Measurements from ENCODE around the gene KIAA1671. TPM values are rescaled to one million over a fixed set of nuclear protein-coding genes. Genes with fewer than 3 reads are reported as not detected.

Gene KIAA1671
- polyA plus RNA-seq, 1 donor from 2014 or later: 3.0 TPM

DNA sequence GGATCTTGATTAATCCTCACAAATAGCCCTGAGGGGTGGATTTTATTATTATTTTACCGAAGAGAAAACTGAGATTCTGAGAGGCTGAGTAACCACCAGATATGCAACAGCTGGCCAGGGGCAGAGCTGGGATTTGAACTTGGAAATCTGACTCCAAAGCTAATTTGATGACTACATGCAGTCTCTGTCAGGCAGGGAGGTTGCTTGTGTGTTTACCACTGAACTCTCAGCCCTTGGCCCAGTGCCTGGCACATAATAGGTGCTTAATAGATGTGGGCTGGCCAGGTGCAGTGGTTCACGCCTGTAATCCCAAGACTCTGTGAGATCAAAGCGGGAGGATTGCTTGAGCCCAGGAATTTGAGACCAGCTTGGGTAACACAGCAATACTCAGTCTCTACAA lies 125.4 kb downstream of the KIAA1671 start:
- Histone ChIP-seq H3K4me3 (ENCODE audit: low read length) (no peak overlapping the region), H3K9ac (ENCODE audit: low read length) (no peak overlapping the region), H3K79me2 (replicated peaks; ENCODE audit: insufficient read depth, low read length) (no peaks in the 10 kb centered on the region), H3K4me2 (ENCODE audit: low read length) (no peak overlapping the region), H3K27me3 (ENCODE audit: insufficient read depth, low read depth, low read length) (no peaks in the 10 kb centered on the region), H4K20me1 (ENCODE audit: insufficient read depth) (no peaks in the 10 kb centered on the region), H3K27ac (ENCODE audit: low read length) (no peak overlapping the region), H2AFZ (ENCODE audit: low read depth, low read length) (no peak overlapping the region), H3K36me3 (ENCODE audit: insufficient read depth, low read length) (no peaks in the 10 kb centered on the region), H3K9me2 (ENCODE audit: insufficient read depth, low read length) (no peaks in the 10 kb centered on the region), H3F3A (ENCODE audit: insufficient read depth, low read length, poor library complexity, severe bottlenecking) (no peaks in the 10 kb centered on the region), H3K9me3 (ENCODE audit: low read length) (no peaks in the 10 kb centered on the region)
- TF ChIP-seq TAF1 (IDR thresholded peaks at IDR 0.05; ENCODE audit: low read depth): no peak

DNA sequence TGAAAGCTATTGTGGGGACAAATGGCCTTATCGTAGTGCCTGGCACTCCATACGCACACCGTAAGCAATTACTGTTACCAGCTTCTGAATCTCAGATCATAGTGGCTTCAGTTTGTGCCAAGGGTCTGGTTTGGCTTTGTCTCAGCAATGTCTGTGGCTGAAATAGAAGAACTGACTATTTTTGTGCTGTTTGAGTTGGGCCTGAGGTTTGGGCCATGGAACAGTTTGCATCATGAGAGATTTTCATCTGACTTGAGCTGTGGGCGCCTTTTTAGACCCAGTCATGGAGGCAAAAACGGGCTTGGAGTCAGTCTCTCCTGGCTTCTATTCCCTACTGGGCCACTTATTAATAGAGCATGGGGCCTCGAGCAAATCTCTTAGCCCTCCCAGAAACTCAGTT lies 126.1 kb downstream of the KIAA1671 start:
- no peak overlapping the region for H2AFZ ChIP-seq (ENCODE audit: low read depth, low read length)
- H3K27me3 ChIP-seq (ENCODE audit: insufficient read depth, low read depth, low read length): no peaks in the 10 kb centered on the region
- H3F3A ChIP-seq (ENCODE audit: insufficient read depth, low read length, poor library complexity, severe bottlenecking): no peaks in the 10 kb centered on the region
- no peak overlapping the region for H3K4me3 ChIP-seq (ENCODE audit: low read length)
- H4K20me1 ChIP-seq (ENCODE audit: insufficient read depth): no peaks in the 10 kb centered on the region
- H3K27ac ChIP-seq (ENCODE audit: low read length): no peak overlapping the region
- H3K9ac ChIP-seq (ENCODE audit: low read length): no peak overlapping the region
- no peak for TF ChIP-seq POLR2AphosphoS5 (IDR thresholded peaks at IDR 0.05)
- TF ChIP-seq EZH2 (IDR thresholded peaks at IDR 0.05; ENCODE audit: borderline replicate concordance, insufficient read depth, low read length, poor library complexity, severe bottlenecking): no peak
- no peak for TF ChIP-seq MXI1 (conservative IDR thresholded peaks at IDR 0.05; ENCODE audit: poor library complexity, severe bottlenecking)
- no peak for TF ChIP-seq EP300 (conservative IDR thresholded peaks at IDR 0.05; ENCODE audit: poor library complexity, severe bottlenecking)
- TF ChIP-seq SMC3 (conservative IDR thresholded peaks at IDR 0.05; ENCODE audit: poor library complexity): no peak
- TF ChIP-seq, protein P1, sequence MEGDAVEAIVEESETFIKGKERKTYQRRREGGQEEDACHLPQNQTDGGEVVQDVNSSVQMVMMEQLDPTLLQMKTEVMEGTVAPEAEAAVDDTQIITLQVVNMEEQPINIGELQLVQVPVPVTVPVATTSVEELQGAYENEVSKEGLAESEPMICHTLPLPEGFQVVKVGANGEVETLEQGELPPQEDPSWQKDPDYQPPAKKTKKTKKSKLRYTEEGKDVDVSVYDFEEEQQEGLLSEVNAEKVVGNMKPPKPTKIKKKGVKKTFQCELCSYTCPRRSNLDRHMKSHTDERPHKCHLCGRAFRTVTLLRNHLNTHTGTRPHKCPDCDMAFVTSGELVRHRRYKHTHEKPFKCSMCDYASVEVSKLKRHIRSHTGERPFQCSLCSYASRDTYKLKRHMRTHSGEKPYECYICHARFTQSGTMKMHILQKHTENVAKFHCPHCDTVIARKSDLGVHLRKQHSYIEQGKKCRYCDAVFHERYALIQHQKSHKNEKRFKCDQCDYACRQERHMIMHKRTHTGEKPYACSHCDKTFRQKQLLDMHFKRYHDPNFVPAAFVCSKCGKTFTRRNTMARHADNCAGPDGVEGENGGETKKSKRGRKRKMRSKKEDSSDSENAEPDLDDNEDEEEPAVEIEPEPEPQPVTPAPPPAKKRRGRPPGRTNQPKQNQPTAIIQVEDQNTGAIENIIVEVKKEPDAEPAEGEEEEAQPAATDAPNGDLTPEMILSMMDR (IDR thresholded peaks at IDR 0.05; ENCODE audit: poor library complexity, severe bottlenecking): no peak
- TF ChIP-seq RAD21 (conservative IDR thresholded peaks at IDR 0.05): no peak
- TF ChIP-seq TAF1 (IDR thresholded peaks at IDR 0.05; ENCODE audit: low read depth): no peak
- TF ChIP-seq, protein P2, sequence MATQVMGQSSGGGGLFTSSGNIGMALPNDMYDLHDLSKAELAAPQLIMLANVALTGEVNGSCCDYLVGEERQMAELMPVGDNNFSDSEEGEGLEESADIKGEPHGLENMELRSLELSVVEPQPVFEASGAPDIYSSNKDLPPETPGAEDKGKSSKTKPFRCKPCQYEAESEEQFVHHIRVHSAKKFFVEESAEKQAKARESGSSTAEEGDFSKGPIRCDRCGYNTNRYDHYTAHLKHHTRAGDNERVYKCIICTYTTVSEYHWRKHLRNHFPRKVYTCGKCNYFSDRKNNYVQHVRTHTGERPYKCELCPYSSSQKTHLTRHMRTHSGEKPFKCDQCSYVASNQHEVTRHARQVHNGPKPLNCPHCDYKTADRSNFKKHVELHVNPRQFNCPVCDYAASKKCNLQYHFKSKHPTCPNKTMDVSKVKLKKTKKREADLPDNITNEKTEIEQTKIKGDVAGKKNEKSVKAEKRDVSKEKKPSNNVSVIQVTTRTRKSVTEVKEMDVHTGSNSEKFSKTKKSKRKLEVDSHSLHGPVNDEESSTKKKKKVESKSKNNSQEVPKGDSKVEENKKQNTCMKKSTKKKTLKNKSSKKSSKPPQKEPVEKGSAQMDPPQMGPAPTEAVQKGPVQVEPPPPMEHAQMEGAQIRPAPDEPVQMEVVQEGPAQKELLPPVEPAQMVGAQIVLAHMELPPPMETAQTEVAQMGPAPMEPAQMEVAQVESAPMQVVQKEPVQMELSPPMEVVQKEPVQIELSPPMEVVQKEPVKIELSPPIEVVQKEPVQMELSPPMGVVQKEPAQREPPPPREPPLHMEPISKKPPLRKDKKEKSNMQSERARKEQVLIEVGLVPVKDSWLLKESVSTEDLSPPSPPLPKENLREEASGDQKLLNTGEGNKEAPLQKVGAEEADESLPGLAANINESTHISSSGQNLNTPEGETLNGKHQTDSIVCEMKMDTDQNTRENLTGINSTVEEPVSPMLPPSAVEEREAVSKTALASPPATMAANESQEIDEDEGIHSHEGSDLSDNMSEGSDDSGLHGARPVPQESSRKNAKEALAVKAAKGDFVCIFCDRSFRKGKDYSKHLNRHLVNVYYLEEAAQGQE (IDR thresholded peaks at IDR 0.05; ENCODE audit: borderline replicate concordance): no peak
- no peaks in the 10 kb centered on the region for H3K79me2 ChIP-seq (replicated peaks; ENCODE audit: insufficient read depth, low read length)
- H3K9me3 ChIP-seq (ENCODE audit: low read length): no peaks in the 10 kb centered on the region
- no peak overlapping the region for H3K4me2 ChIP-seq (ENCODE audit: low read length)
- no peaks in the 10 kb centered on the region for H3K36me3 ChIP-seq (ENCODE audit: insufficient read depth, low read length)
- no peaks in the 10 kb centered on the region for H3K9me2 ChIP-seq (ENCODE audit: insufficient read depth, low read length)

DNA sequence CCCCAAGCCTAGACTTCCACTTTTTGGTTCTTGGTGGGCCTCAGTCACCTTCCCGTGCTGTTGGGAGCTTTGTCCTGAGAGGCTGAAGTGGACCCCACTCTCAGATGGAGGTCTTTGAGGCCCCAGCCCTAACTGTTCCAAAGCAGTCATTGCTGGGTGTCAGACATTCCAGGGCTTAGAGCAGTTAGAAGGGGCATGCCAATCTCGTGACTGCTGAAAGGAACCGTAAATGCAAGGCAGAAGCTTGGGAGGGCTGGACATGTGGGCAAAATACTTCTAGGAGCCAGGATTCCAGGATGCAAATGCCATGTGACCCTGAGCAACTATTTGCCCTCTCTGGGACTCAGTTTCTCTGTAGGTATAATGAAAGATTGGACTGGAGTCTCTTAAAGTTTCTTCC lies 128.3 kb downstream of the KIAA1671 start:
- Histone ChIP-seq H3K9ac (ENCODE audit: low read length) (no peak overlapping the region), H3K9me3 (ENCODE audit: low read length) (no peaks in the 10 kb centered on the region), H3K36me3 (ENCODE audit: insufficient read depth, low read length) (no peaks in the 10 kb centered on the region), H3K9me2 (ENCODE audit: insufficient read depth, low read length) (no peaks in the 10 kb centered on the region), H3F3A (ENCODE audit: insufficient read depth, low read length, poor library complexity, severe bottlenecking) (no peaks in the 10 kb centered on the region), H3K79me2 (replicated peaks; ENCODE audit: insufficient read depth, low read length) (no peaks in the 10 kb centered on the region), H3K27ac (ENCODE audit: low read length) (no peak overlapping the region), H3K27me3 (ENCODE audit: insufficient read depth, low read depth, low read length) (no peaks in the 10 kb centered on the region), H3K4me2 (ENCODE audit: low read length) (no peak overlapping the region), H2AFZ (ENCODE audit: low read depth, low read length) (no peak overlapping the region), H3K4me3 (ENCODE audit: low read length) (no peak overlapping the region), H4K20me1 (ENCODE audit: insufficient read depth) (no peaks in the 10 kb centered on the region)
- TF ChIP-seq, protein P1 (IDR thresholded peaks at IDR 0.05; ENCODE audit: poor library complexity, severe bottlenecking): no peak
- TF ChIP-seq MXI1 (conservative IDR thresholded peaks at IDR 0.05; ENCODE audit: poor library complexity, severe bottlenecking) (no peak), POLR2AphosphoS5 (IDR thresholded peaks at IDR 0.05) (no peak), TAF1 (IDR thresholded peaks at IDR 0.05; ENCODE audit: low read depth) (no peak), EP300 (conservative IDR thresholded peaks at IDR 0.05; ENCODE audit: poor library complexity, severe bottlenecking) (no peak), EZH2 (IDR thresholded peaks at IDR 0.05; ENCODE audit: borderline replicate concordance, insufficient read depth, low read length, poor library complexity, severe bottlenecking) (no peak), SMC3 (conservative IDR thresholded peaks at IDR 0.05; ENCODE audit: poor library complexity) (no peak), RAD21 (conservative IDR thresholded peaks at IDR 0.05) (no peak)
- TF ChIP-seq, protein P2 (IDR thresholded peaks at IDR 0.05; ENCODE audit: borderline replicate concordance): no peak
